Ishikawa (cell line): ENCODE measurements around the gene VEGFD.

Source experiments
- CEBPB ChIP-seq: IDR thresholded peaks from 2 replicates; pipeline ENCODE4 v1.6.1; 2012
- CREB1 ChIP-seq: IDR thresholded peaks from 2 replicates; pipeline ENCODE4 v1.6.1; 2012; ENCODE audit warnings: low read depth
- EGR1 ChIP-seq: IDR thresholded peaks from 2 replicates; pipeline ENCODE4 v1.6.1; 2012
- EP300 ChIP-seq: IDR thresholded peaks from 2 replicates; pipeline ENCODE4 v1.6.1; 2012; ENCODE audit warnings: borderline replicate concordance
- MAX ChIP-seq: IDR thresholded peaks from 2 replicates; pipeline ENCODE4 v1.6.1; 2012
- NFIC ChIP-seq: IDR thresholded peaks from 2 replicates; pipeline ENCODE4 v1.6.1; 2012
- RAD21 ChIP-seq: IDR thresholded peaks from 2 replicates; pipeline ENCODE4 v1.6.1; 2012; ENCODE audit warnings: low read depth
- TAF1 ChIP-seq: IDR thresholded peaks from 2 replicates; pipeline ENCODE4 v1.6.1; 2012; ENCODE audit warnings: low read depth, mild to moderate bottlenecking
- TCF12 ChIP-seq: IDR thresholded peaks from 2 replicates; pipeline ENCODE4 v1.6.1; 2012; ENCODE audit warnings: low read depth
- YY1 ChIP-seq: IDR thresholded peaks from 2 replicates; pipeline ENCODE4 v1.6.1; 2012; ENCODE audit warnings: low read depth
- ZBTB7A ChIP-seq: IDR thresholded peaks from 2 replicates; pipeline ENCODE4 v1.6.1; 2012; ENCODE audit warnings: low read depth
- TF ChIP-seq, protein P1 (sequence below): IDR thresholded peaks from 2 replicates; pipeline ENCODE4 v1.6.1; 2012
- TF ChIP-seq, protein P2 (sequence below): IDR thresholded peaks from 2 replicates; pipeline ENCODE4 v1.6.1; 2012; ENCODE audit warnings: low read depth, mild to moderate bottlenecking

DNA sequence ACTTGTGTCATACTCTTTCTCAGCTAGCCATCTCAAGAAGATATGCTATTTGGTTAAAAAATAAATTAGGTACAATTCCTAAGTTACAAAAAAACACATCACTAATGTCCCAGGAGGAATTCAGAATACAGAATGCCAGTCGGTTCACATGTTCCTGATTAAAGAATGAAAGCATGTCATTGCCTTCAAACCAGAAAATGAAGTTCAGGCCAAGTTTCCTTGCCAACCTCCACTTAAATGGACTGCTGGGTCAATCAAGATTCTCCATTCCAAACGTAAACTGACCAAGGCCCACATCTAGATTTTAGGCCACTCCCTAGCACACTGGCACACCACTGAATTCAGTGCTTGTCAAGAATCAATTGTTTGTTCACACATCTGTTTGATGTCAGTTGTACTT lies 55.4 kb downstream of the VEGFD start:
- TF ChIP-seq CEBPB = no peak
- TF ChIP-seq EGR1 = no peak
- TF ChIP-seq CREB1 = no peak
- TF ChIP-seq EP300 = no peak
- no peak for TF ChIP-seq NFIC
- no peak for TF ChIP-seq TCF12
- TF ChIP-seq YY1 = no peak
- TF ChIP-seq, protein P1, sequence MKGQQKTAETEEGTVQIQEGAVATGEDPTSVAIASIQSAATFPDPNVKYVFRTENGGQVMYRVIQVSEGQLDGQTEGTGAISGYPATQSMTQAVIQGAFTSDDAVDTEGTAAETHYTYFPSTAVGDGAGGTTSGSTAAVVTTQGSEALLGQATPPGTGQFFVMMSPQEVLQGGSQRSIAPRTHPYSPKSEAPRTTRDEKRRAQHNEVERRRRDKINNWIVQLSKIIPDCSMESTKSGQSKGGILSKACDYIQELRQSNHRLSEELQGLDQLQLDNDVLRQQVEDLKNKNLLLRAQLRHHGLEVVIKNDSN = no peak
- no peak for TF ChIP-seq ZBTB7A
- no peak for TF ChIP-seq RAD21
- TF ChIP-seq, protein P2, sequence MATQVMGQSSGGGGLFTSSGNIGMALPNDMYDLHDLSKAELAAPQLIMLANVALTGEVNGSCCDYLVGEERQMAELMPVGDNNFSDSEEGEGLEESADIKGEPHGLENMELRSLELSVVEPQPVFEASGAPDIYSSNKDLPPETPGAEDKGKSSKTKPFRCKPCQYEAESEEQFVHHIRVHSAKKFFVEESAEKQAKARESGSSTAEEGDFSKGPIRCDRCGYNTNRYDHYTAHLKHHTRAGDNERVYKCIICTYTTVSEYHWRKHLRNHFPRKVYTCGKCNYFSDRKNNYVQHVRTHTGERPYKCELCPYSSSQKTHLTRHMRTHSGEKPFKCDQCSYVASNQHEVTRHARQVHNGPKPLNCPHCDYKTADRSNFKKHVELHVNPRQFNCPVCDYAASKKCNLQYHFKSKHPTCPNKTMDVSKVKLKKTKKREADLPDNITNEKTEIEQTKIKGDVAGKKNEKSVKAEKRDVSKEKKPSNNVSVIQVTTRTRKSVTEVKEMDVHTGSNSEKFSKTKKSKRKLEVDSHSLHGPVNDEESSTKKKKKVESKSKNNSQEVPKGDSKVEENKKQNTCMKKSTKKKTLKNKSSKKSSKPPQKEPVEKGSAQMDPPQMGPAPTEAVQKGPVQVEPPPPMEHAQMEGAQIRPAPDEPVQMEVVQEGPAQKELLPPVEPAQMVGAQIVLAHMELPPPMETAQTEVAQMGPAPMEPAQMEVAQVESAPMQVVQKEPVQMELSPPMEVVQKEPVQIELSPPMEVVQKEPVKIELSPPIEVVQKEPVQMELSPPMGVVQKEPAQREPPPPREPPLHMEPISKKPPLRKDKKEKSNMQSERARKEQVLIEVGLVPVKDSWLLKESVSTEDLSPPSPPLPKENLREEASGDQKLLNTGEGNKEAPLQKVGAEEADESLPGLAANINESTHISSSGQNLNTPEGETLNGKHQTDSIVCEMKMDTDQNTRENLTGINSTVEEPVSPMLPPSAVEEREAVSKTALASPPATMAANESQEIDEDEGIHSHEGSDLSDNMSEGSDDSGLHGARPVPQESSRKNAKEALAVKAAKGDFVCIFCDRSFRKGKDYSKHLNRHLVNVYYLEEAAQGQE = no peak
- no peak for TF ChIP-seq TAF1
- no peak for TF ChIP-seq MAX
